ENCODE measurements around the gene PNKD.

Gene PNKD

DNA sequence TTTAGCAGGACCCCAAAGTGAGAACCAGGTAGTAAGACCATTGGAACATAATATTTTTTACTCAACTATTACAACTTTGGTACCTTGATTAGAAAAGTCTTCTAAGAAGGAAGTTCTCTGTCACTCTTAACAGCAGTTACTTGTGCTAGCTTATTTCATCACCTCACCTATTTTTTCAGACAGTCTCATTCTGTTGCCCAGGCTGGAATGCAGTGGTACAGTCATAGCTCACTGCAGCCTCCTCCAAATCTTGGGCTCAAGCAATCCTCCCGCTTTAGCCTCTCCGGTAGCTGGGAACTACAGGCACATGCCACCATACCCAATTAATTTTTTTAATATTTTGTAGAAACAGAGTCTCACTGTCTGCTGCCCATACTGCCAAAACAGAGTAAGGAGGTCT lies 35.3 kb upstream of the PNKD start:
- no peak overlapping the region for H3K4me3 ChIP-seq (ENCODE audit: control insufficient read depth, low read depth, low read length)
- TF ChIP-seq, protein P1, sequence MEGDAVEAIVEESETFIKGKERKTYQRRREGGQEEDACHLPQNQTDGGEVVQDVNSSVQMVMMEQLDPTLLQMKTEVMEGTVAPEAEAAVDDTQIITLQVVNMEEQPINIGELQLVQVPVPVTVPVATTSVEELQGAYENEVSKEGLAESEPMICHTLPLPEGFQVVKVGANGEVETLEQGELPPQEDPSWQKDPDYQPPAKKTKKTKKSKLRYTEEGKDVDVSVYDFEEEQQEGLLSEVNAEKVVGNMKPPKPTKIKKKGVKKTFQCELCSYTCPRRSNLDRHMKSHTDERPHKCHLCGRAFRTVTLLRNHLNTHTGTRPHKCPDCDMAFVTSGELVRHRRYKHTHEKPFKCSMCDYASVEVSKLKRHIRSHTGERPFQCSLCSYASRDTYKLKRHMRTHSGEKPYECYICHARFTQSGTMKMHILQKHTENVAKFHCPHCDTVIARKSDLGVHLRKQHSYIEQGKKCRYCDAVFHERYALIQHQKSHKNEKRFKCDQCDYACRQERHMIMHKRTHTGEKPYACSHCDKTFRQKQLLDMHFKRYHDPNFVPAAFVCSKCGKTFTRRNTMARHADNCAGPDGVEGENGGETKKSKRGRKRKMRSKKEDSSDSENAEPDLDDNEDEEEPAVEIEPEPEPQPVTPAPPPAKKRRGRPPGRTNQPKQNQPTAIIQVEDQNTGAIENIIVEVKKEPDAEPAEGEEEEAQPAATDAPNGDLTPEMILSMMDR (IDR thresholded peaks at IDR 0.05; ENCODE audit: control insufficient read depth, insufficient read depth, low read depth, low read length, missing control alignments) = no peak
- DNase-seq (ENCODE audit: low read depth) = no peak

DNA sequence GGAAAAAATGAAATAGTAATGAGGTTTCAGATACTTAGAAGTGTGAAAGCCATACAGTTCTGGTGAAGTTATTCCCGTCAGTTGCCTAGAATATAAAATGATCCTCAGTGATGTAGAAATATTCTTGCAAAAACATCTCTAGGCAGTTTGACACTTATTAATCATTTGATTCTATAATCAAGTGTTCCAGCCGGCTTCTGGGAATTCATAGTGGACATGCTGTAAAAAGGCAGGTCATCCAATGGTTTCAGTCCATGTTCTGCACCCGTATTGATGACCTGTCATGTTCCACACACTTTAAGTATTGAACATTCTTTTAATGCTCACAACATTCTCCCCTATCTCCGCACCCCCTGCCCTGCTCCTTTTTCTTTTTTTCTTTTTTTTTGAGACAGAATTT lies 33.5 kb upstream of the PNKD start:
- TF ChIP-seq, protein P1 (IDR thresholded peaks at IDR 0.05; ENCODE audit: control insufficient read depth, insufficient read depth, low read depth, low read length, missing control alignments) = no peak
- H3K4me3 ChIP-seq (ENCODE audit: control insufficient read depth, low read depth, low read length) = no peak overlapping the region
- no peak for DNase-seq (ENCODE audit: low read depth)

DNA sequence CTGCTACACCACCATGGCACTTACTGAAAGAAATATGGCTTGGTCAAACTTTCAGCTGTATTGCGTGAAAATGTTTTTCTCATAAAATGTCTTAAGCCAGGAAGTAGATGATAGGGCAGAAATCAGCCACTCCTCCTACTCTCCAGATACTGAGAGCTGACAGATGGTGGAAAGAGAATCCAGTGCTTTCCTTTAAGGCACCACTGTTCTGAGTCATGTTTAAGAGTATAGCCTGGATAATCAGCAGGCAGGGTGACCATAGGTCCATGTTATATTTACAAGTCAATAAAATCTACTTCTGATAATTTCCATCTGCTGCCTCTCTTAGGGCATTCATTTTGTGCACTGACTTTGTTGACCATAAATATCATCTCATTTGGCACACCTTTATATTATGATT lies 31.4 kb upstream of the PNKD start:
- TF ChIP-seq, protein P1 (IDR thresholded peaks at IDR 0.05; ENCODE audit: control insufficient read depth, insufficient read depth, low read depth, low read length, missing control alignments) = no peak
- no peak overlapping the region for H3K4me3 ChIP-seq (ENCODE audit: control insufficient read depth, low read depth, low read length)
- DNase-seq (ENCODE audit: low read depth) = no peak

DNA sequence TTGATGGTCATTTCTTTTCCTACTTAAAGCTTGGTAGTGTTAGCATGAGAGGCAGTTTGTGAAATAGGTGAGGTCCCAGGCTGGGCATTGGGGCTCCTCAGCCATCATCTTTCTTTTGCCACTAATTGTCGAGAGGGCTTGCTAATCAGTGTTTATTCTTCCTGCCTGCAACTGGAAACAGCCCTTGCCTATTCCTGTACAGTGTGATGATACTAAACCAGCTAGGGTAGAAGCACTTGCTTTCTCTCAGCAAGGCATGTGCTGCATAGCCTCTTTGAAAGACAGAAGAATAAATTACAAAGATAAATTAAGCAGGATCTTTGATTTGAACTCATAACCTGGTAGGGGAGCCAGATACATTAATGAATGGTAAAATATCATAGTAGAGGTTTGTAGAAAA lies 26.1 kb upstream of the PNKD start:
- TF ChIP-seq, protein P1 (IDR thresholded peaks at IDR 0.05; ENCODE audit: control insufficient read depth, insufficient read depth, low read depth, low read length, missing control alignments) = no peak
- H3K4me3 ChIP-seq (ENCODE audit: control insufficient read depth, low read depth, low read length) = no peak overlapping the region
- no peak for DNase-seq (ENCODE audit: low read depth)

DNA sequence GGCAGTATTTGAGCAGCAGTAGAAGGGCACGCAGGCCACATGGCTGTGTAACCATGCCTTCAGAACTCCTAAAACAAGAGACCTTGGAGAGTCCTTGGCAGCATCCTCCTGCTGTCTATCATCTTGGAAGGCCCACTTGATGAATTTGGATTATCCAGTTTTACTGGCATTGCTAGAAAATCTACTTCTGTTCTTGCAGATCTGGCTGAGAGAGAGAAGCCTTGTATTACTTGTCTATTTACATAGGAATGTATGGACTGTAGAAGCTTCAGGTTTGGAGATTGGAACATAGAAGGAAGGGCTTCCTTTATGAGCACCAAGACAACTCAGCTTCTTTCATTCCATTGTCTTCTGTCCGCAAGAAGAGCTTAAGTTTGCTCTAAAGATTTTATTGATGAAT lies 25.7 kb upstream of the PNKD start:
- TF ChIP-seq, protein P1 (IDR thresholded peaks at IDR 0.05; ENCODE audit: control insufficient read depth, insufficient read depth, low read depth, low read length, missing control alignments) = no peak
- no peak overlapping the region for H3K4me3 ChIP-seq (ENCODE audit: control insufficient read depth, low read depth, low read length)
- DNase-seq (ENCODE audit: low read depth) = no peak

DNA sequence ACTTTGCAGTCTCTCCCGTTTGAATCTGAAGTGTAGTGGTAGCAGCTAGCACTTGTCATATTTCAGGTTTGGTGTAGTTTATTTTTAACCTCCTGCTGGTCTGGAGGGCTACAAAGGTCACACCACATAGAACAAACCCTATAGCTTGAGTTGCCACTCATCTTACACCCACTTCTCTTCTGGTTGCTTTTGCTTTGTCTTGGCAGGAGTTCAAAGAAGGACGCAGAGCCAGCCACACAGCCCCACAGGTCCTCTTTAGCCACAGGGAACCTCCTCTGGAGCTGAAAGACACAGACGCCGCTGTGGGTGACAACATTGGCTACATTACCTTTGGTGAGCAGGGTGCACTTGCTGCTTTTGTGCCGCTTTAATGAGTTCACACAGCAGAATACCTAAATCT lies 25.1 kb upstream of the PNKD start:
- TF ChIP-seq, protein P1 (IDR thresholded peaks at IDR 0.05; ENCODE audit: control insufficient read depth, insufficient read depth, low read depth, low read length, missing control alignments) = no peak
- no peak overlapping the region for H3K4me3 ChIP-seq (ENCODE audit: control insufficient read depth, low read depth, low read length)
- DNase-seq (ENCODE audit: low read depth) = no peak

DNA sequence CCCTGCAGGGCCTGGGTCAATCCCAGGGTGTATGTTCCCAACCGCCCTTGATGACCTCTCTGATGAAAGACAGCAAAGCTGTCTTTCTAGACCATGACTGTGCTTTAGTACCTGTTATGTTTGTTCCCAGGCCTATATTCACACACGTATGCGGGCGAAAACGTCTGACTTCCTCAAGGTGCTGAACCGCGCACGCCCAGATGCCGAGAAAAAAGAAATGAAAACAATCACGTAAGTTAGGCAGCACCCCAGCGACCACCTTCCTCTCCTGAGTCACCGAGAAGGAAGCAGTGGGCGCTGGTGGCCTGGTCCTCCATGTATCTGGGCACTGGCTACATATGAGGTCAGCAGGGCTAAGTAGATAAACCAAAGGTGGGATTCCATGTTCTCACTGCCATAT lies 20.6 kb upstream of the PNKD start:
- H3K4me3 ChIP-seq (ENCODE audit: control insufficient read depth, low read depth, low read length) = no peak overlapping the region
- no peak for DNase-seq (ENCODE audit: low read depth)
- TF ChIP-seq, protein P1 (IDR thresholded peaks at IDR 0.05; ENCODE audit: control insufficient read depth, insufficient read depth, low read depth, low read length, missing control alignments) = no peak
